H4 (cell line): ENCODE measurements around the gene CCDC150. TPM values are rescaled to one million over a fixed set of nuclear protein-coding genes. Genes with fewer than 3 reads are reported as not detected.

ENCODE experiments used
- DNase-seq: peaks from one replicate; pipeline ENCODE4 v3.0.0-alpha.2; 2015; ENCODE audit warnings: low spot score
- total RNA-seq: library from RNA; depleted of rRNA; stranded (reverse); fragments of >200 nt; shearing (Covaris generic); gene quantifications from 2 replicates; pipeline ENCODE4 v1.2.3, GENCODE V29; 2014; rRNA removed

CCDC150 gene
- 1.4 and 2.3 TPM in 2 replicates for total RNA-seq

GRCh38 chr2:196639180-196640030, at the start of gene CCDC150:
Gene CCDC150 (plus strand): TSS chr2:196639715. CDS start chr2:196639767, 52 bp downstream.
- peak; percentile 91 for DNase-seq

- peak; percentile 49 for DNase-seq
These were observed 49.2 kb upstream of the CCDC150 start for GRCh38 chr2:196590286-196590685.

- DNase-seq: no peak
These were observed 48.5 kb upstream of the CCDC150 start for GRCh38 chr2:196591004-196591403.

- DNase-seq: no peak
These were observed 47.9 kb upstream of the CCDC150 start for GRCh38 chr2:196591621-196592022.

GRCh38 chr2:196592331-196592910, 47.1 kb upstream of the CCDC150 start:
- DNase-seq: peak; percentile 34

- DNase-seq: no peak
These were observed 46.3 kb upstream of the CCDC150 start, which contains the start of gene HECW2 for GRCh38 chr2:196592911-196593881. Gene HECW2 (minus strand): TSS chr2:196593554.

- DNase-seq: no peak
These were observed 45.4 kb upstream of the CCDC150 start for GRCh38 chr2:196594158-196594557.

- DNase-seq: no peak
These were observed 42.0 kb upstream of the CCDC150 start for GRCh38 chr2:196597531-196597930.

GRCh38 chr2:196598412-196598811, 41.1 kb upstream of the CCDC150 start:
- no peak for DNase-seq

- no peak for DNase-seq
These were observed 40.7 kb upstream of the CCDC150 start for GRCh38 chr2:196598846-196599245.

- DNase-seq: peak; percentile 98
These were observed 37.8 kb upstream of the CCDC150 start for GRCh38 chr2:196601430-196602306.

GRCh38 chr2:196604196-196604595, 35.3 kb upstream of the CCDC150 start:
- DNase-seq: no peak

GRCh38 chr2:196606516-196606915, 33.0 kb upstream of the CCDC150 start:
- DNase-seq: no peak

GRCh38 chr2:196607073-196607472, 32.4 kb upstream of the CCDC150 start:
- peak; percentile 88 for DNase-seq

GRCh38 chr2:196607896-196608295, 31.6 kb upstream of the CCDC150 start:
- peak; percentile 48 for DNase-seq

GRCh38 chr2:196609806-196610205, 29.7 kb upstream of the CCDC150 start:
- no peak for DNase-seq

- DNase-seq: no peak
These were observed 28.7 kb upstream of the CCDC150 start for GRCh38 chr2:196610796-196611195.

GRCh38 chr2:196613302-196613701, 26.2 kb upstream of the CCDC150 start:
- no peak for DNase-seq

GRCh38 chr2:196617430-196617829, 22.1 kb upstream of the CCDC150 start:
- no peak for DNase-seq

- DNase-seq: no peak
These were observed 20.9 kb upstream of the CCDC150 start for GRCh38 chr2:196618661-196619060.

GRCh38 chr2:196630531-196630930, 9.0 kb upstream of the CCDC150 start:
- no peak for DNase-seq
